Fibroblast of lung (primary cell): Measurements from ENCODE around the gene PPP1R13B. TPM values are rescaled to one million over a fixed set of nuclear protein-coding genes. Genes with fewer than 3 reads are reported as not detected.
A peak's percentile ranks its signal among the peaks of the same experiment; 100 is the strongest.

ENCODE experiments used
- DNase-seq, 2 donors: peaks; one replicate each; pipeline versions ENCODE4 v3.0.0 to v3.0.0-alpha.2; 2010; ENCODE audit warnings: low read depth in 2 of 2
- H2AFZ ChIP-seq: 2 replicates; pipeline ENCODE4 v1.5.1; 2012; ENCODE audit warnings: low read length, control low read depth, inconsistent platforms
- H3K27ac ChIP-seq: 2 replicates; pipeline ENCODE4 v1.5.1; 2011; ENCODE audit warnings: low read length, control low read depth; ENCODE audit not compliant: insufficient read depth
- H3K27me3 ChIP-seq: 2 replicates; pipeline ENCODE4 v1.5.1; 2011; ENCODE audit warnings: mild to moderate bottlenecking, low read length; ENCODE audit not compliant: control insufficient read depth, insufficient read depth
- H3K36me3 ChIP-seq: 2 replicates; pipeline ENCODE4 v1.5.1; 2011; ENCODE audit warnings: low read length; ENCODE audit not compliant: control insufficient read depth, insufficient read depth
- H3K4me1 ChIP-seq: 2 replicates; pipeline ENCODE4 v1.5.1; 2011; ENCODE audit warnings: low read length; ENCODE audit not compliant: control insufficient read depth, insufficient read depth; ENCODE audit errors: extremely low read depth
- H3K4me2 ChIP-seq: 2 replicates; pipeline ENCODE4 v1.5.1; 2011; ENCODE audit warnings: low read length, control low read depth; ENCODE audit not compliant: insufficient read depth; ENCODE audit errors: extremely low read depth
- H3K4me3 ChIP-seq, 4 experiments: fragments of 200-600 bp in 1 of 4; sonication (generic) in 1 of 4; replicated peaks in 1 of 4; 2 replicates each; pipeline ENCODE4 v1.5.1; 2011 to 2016; ENCODE audit warnings: low read length in 4 of 4, low read depth in 3 of 4, mild to moderate bottlenecking in 3 of 4, control low read depth in 2 of 4, inconsistent platforms in 1 of 4, mixed read lengths in 1 of 4; ENCODE audit not compliant: insufficient read depth in 1 of 4; ENCODE audit errors: control extremely low read depth in 1 of 4
- H3K79me2 ChIP-seq: 2 replicates; pipeline ENCODE4 v1.5.1; 2012; ENCODE audit warnings: mild to moderate bottlenecking, low read length, inconsistent platforms; ENCODE audit not compliant: control insufficient read depth, insufficient read depth
- H3K9ac ChIP-seq: 2 replicates; pipeline ENCODE4 v1.5.1; 2011; ENCODE audit warnings: mild to moderate bottlenecking, low read length, control low read depth; ENCODE audit not compliant: insufficient read depth
- H3K9me3 ChIP-seq: 2 replicates; pipeline ENCODE4 v1.5.1; 2012; ENCODE audit warnings: low read depth, low read length; ENCODE audit not compliant: control insufficient read depth, insufficient read depth
- H4K20me1 ChIP-seq: 2 replicates; pipeline ENCODE4 v1.5.1; 2011; ENCODE audit warnings: low read length; ENCODE audit not compliant: control insufficient read depth, insufficient read depth; ENCODE audit errors: extremely low read depth
- EZH2 ChIP-seq: IDR thresholded peaks from 2 replicates; pipeline ENCODE4 v1.5.1; 2012; ENCODE audit warnings: low read length, control low read depth, mild to moderate bottlenecking; ENCODE audit errors: missing control alignments
- polyA plus RNA-seq, 2 donors: library from polyadenylated mRNA; depleted of rRNA in 1 of 2; stranded (reverse) in 1 of 2; unstranded in 1 of 2; fragments of >200 nt; gene quantifications; 2 replicates each; pipeline ENCODE4 v1.2.1, GENCODE V29; 2011 to 2012; ENCODE audit warnings: missing spikeins in 1 of 2
- total RNA-seq: library from RNA; depleted of rRNA; stranded (reverse); fragments of >200 nt; gene quantifications from 2 replicates; pipeline ENCODE4 v1.2.1, GENCODE V29; 2014
- TF ChIP-seq, protein P1 (sequence below), 2 donors: IDR thresholded peaks in 1 of 2; conservative IDR thresholded peaks in 1 of 2; 1 replicate in 1 of 2; 2 replicates in 1 of 2; pipeline ENCODE4 v1.5.1; 2011 to 2012; ENCODE audit warnings: low read length in 2 of 2, control low read depth in 1 of 2, inconsistent platforms in 1 of 2, low read depth in 1 of 2, mild to moderate bottlenecking in 1 of 2

Gene PPP1R13B
- total and polyA plus RNA-seq, 2 donors (not counting 1 experiment from before 2014, with no cell fraction given) = 2.0 to 2.7 TPM

DNA sequence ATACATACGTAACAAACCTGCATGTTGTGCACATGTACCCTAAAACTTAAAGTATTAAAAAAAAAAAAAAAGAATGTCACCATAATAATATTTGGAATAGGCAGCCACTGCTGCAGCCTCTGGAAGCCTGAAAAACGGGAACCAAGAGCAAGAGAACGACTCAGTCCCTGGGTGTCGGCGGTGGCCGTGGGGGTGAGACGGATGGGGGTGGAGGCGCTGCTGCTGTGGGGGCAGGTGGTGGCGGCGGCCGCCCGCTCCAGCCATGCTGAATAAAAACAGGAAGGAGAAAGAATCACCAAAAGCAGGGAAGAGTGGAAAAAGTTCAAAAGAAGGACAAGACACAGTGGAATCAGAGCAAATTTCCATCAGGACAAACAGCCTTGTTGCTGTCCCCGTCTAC is 84.8 kb downstream of the PPP1R13B start:
- Histone ChIP-seq H3K4me2 (no peak overlapping the region), H3K4me1 (no peaks in the 10 kb centered on the region), H3K9me3 (no peaks in the 10 kb centered on the region), H3K27me3 (no peaks in the 10 kb centered on the region), H3K4me3 (no peak overlapping the region), H4K20me1 (no peaks in the 10 kb centered on the region), H3K27ac (no peak overlapping the region), H3K79me2 (no peaks in the 10 kb centered on the region), H2AFZ (no peak overlapping the region), H3K36me3 (no peaks in the 10 kb centered on the region), H3K9ac (no peak overlapping the region)
- no peak for DNase-seq
- no peak for TF ChIP-seq EZH2
- TF ChIP-seq, protein P1, sequence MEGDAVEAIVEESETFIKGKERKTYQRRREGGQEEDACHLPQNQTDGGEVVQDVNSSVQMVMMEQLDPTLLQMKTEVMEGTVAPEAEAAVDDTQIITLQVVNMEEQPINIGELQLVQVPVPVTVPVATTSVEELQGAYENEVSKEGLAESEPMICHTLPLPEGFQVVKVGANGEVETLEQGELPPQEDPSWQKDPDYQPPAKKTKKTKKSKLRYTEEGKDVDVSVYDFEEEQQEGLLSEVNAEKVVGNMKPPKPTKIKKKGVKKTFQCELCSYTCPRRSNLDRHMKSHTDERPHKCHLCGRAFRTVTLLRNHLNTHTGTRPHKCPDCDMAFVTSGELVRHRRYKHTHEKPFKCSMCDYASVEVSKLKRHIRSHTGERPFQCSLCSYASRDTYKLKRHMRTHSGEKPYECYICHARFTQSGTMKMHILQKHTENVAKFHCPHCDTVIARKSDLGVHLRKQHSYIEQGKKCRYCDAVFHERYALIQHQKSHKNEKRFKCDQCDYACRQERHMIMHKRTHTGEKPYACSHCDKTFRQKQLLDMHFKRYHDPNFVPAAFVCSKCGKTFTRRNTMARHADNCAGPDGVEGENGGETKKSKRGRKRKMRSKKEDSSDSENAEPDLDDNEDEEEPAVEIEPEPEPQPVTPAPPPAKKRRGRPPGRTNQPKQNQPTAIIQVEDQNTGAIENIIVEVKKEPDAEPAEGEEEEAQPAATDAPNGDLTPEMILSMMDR (conservative IDR thresholded peaks at IDR 0.05 in 1 of 2, IDR thresholded peaks at IDR 0.05 in 1 of 2; ENCODE audit: low read depth in 1 of 2, low read length in 2 of 2) = no peak

DNA sequence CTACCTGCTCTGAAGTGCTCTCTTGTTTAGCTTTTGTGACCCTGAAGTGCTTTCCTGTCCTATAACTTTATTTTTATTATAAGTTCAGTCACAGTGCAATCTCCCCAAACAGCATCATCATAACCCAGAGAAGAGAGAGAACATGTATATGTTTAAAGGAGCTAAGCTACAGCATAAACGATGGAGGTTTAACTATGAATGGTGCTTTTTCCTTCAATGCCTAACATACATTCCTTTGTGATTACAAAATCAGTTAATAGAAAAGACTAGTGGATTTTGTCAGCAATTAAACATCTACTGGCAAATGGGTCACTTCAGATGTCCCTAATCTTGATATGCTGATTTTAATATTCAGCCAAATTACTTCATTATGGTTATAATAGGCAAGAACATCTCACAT is 85.3 kb downstream of the PPP1R13B start:
- Histone ChIP-seq H3K4me1 (no peaks in the 10 kb centered on the region), H3K4me2 (no peak overlapping the region), H3K36me3 (no peaks in the 10 kb centered on the region), H3K27me3 (no peaks in the 10 kb centered on the region), H3K27ac (no peak overlapping the region), H4K20me1 (no peaks in the 10 kb centered on the region), H2AFZ (no peak overlapping the region), H3K9ac (no peak overlapping the region), H3K79me2 (no peaks in the 10 kb centered on the region), H3K9me3 (no peaks in the 10 kb centered on the region), H3K4me3 (no peak overlapping the region)
- DNase-seq = peak in 1 of 2 donors; percentile 29
- TF ChIP-seq, protein P1 (conservative IDR thresholded peaks at IDR 0.05 in 1 of 2, IDR thresholded peaks at IDR 0.05 in 1 of 2; ENCODE audit: low read depth in 1 of 2, low read length in 2 of 2) = no peak
- no peak for TF ChIP-seq EZH2

DNA sequence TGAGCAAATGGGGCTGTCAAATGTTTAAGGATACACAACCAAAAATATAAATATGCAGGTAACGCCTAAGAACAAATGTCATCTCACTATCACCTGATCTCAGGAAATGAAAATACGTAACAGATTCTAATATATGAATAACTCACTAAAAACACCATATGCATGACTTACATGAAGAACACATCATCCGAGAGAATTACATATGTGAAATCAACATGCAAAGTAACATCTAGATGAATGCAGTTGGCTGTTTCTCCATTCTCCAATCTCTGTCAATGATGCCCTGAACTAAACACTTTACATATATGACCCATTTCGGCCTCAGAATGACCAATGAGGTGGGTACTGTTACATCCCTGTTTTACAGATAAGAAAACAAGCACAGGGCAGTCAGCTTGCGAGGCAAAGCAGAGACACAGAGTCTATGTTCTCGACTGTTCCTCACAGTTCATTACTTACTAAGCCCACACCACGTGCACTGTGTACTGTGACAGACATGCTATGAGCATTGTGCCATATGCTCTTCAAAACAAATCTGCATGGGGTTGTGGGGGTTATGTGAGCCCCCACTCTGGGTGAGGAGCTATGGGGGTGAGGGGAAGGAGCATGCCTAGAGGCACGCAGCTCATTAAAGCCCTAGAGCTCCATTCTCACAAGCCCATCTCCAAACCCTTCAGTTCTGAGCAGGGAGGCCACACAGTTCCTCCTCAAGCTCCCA is 89.2 kb downstream of the PPP1R13B start:
- Histone ChIP-seq H3K4me1 (no peaks in the 10 kb centered on the region), H3K4me2 (no peak overlapping the region), H3K79me2 (no peaks in the 10 kb centered on the region), H3K27ac (no peak overlapping the region), H2AFZ (no peak overlapping the region), H3K9me3 (no peaks in the 10 kb centered on the region), H3K9ac (no peak overlapping the region), H4K20me1 (no peaks in the 10 kb centered on the region), H3K36me3 (no peaks in the 10 kb centered on the region), H3K27me3 (no peaks in the 10 kb centered on the region), H3K4me3 (no peak overlapping the region)
- no peak for DNase-seq
- no peak for TF ChIP-seq EZH2
- TF ChIP-seq, protein P1 (conservative IDR thresholded peaks at IDR 0.05 in 1 of 2, IDR thresholded peaks at IDR 0.05 in 1 of 2; ENCODE audit: low read depth in 1 of 2, low read length in 2 of 2) = no peak
